GM18861 (cell line): ENCODE measurements around the gene NFIB.

Experiments used
- ATAC-seq: cut with Tn5 transposase; IDR thresholded peaks from one replicate; pipeline ENCODE4 v1.9.1; 2021; ENCODE audit not compliant: unreplicated experiment

The NFIB gene

DNA sequence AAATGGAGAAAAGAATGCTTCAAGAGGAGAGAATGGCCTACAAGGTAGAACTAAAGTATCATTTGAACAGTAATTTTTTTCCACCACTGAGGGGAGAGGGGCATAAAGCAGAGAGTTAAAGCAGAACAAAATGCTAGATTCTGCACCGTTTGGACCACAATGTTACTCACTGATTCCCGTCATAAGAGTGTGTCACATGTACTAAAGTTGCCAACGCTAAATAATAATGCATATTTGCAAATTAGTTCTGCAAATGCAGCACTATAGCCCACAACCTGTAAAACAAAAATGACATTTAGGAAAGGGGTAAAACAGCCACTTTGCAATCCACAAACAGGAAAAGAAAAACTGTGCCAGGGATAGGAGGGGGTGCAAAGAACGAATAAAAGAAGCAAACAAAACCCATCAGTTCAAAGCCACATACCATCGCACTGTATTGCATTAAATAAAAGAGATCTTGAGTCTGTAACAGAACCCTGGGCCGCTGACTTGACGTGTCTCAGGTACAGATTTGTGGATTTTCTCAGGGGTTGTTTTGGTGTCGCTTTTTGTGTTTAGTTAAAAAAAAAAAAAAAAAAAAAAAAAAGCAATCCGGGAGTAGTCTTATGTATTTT lies 7.7 kb upstream of the NFIB start:
- ATAC-seq: no peak

DNA sequence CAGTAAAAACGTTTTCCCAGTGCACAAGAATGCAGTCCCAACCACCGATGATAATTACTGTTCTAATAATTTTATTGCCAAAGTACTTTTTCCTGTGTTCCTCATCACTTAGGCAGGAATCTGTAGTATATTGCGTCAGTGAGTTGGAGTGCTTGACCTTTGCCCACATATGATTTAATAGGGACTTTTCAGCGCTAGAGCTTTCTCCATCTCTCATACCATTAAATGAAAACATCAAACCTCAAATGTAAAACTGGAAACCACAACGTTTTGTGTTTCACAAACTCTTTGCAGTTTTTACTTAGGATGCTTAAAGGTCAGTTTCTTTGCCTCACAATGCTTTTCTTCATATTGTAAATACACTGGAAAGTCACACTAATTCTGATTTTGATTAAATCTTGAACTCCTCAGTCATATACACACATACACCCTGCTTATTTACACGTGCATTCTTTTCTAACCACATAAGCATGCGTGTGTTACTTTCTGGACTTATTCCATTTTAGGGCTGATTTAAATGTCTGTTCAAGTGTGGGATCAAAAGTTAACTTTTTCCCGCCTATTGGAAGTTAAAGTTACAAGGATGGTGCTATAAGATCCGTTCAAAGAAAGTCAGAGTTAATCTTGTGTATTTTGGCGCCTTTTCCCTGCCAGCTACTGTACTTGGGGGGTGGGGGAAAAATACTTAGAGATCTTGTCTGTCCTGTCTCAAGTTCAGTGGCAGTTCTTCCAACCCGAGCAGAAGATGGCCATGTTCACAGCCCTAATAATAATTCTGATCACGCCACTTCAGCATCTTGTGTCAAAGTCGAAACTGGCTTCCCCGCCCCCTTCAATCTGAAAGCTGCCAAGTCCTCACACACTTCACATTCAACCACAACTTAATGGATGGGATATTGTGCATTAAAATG lies 6.6 kb upstream of the NFIB start:
- ATAC-seq: no peak

DNA sequence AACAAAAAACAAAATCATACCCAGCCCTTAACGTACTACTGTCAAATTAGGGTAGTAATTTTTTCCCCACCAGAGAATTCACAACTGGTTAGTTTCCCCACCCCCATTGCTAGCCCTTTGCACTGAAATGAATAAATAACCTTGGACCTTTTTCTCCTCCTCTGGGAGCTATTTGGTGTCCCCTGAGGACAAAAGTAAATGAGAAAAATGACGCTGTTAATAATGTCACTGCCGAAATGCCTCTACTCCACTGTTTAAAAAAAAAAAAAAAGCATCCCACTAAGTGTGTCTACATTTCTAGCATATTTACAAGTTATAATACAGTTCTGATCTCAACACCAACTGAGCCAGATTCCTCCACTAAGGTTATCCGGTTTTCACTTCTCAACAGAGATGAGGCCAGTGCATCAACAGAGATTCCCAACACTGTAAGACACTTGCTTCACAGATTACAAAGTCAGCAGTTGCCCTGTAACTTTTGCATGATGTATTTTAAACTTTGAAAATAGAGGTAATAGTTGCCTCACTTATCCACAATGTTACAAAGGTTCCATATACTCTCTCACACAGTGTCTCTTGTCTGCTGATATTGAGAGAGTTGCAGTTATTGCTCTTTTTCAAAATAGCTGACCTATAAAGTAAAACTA lies 5.1 kb upstream of the NFIB start:
- no peak for ATAC-seq

DNA sequence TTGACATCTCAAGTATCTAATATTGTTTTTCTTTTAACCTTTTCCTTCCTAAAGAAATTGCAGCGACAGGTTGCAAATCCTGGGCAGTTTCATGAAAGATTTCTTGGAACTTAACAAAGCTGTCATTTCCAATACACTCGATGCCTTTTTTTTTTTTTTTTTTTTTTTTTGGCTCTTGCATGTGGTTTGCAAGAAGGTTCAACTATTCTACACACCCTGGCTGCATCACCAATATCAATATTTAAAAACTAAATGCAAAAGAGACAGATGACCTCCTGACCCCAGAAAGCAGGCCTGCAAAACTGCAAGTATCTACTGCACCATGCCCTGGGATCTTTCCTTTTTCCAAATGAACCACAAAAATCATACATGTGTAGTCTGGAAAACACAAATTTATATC lies 4.4 kb upstream of the NFIB start:
- ATAC-seq: no peak

DNA sequence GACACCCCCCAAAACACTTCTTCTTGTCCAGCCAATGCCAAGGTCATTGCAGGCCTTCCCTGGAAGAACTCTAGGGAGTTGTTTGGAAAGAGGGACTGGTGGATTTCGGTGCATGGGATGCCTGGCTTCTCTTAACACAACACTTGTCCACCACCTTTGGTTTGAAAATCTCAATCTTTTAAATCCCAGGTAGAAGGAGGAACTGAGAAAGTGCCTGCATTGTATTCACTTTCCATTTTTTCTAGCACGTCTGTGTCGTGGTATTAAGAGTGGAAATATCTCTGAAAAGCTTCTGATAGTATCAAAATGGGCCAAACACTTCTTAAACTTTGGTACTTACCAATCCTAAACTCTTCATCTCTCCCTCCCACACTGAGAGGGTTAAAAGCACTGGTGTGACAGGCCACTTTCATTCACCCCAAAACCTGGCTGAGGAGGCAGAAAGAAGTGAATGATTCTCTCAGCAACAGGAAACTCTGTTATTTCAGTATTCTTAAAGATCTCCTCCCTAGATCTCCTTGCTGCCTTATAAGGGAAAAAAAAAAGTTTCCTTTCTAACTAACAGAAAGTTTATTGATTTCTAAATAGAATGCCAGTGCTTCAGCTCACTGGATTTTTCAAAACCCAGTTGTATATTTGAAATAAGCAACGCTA lies 3.9 kb upstream of the NFIB start:
- ATAC-seq: peak; percentile 27

DNA sequence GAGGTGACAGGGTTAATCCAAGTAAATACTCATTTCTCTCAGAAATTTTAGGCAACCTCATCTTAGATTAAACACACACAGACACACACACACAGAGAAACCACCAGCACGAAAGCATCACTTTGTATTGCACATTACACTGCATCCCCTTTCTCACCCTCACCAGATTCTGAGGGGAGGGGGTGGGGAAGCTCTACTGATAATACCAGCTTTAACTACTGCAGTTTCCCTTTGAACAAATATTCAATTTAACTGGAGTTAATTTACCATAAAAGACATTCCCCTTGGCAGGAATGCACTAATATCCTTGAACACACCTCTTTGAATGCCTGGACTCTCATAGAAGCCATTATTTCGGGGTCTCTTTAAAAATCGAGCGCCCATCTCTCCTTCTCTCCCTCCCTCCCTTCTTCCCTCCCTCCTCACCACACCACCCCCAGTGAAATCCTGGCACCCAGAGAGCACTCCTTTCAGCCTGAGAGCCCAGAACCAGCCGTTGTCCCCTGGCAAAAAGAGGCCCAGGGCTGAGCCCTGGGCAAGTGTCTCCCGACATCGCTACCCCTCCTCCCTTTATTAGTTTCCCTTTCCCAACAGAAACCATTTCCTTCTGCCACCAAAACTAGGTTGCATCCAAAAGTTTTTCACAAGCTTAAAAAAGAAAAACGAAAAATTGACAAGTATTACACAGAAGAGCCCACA lies 2.8 kb upstream of the NFIB start:
- no peak for ATAC-seq

DNA sequence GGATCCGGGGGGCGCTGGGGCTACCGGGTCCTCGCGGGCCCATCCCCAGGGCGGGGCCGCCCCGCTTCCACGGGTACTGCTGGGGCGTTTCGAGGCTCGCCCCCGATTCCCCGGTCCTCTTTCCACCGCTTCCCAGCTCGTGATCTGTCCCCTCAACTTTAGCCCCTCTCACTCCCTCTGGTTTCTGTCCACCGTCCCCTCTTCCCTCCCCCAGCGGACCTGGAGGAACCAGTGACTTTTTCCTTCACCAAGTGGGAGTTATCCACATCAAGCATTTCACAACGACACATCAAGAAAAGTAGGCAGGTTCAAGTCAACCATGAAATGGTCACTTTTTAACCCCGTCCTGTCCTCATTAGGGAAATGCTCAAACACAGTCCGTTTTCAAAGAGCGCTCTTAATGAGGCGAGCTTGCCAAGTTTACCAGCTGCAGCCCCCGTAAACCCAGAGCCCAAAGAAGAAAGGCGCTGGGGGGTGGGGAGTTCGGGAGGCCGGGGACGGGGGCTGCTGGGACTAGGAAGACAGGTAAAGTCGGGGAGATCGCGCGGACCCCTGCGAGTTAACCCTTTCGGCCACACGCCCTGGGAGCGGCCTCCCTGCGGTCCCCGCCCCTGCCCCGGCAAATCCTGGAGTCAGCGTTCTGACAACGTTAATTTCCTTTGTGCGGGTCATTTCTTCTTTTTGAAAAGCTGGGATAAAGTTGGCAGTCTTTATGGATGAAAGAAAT lies 2.1 kb upstream of the NFIB start:
- no peak for ATAC-seq

DNA sequence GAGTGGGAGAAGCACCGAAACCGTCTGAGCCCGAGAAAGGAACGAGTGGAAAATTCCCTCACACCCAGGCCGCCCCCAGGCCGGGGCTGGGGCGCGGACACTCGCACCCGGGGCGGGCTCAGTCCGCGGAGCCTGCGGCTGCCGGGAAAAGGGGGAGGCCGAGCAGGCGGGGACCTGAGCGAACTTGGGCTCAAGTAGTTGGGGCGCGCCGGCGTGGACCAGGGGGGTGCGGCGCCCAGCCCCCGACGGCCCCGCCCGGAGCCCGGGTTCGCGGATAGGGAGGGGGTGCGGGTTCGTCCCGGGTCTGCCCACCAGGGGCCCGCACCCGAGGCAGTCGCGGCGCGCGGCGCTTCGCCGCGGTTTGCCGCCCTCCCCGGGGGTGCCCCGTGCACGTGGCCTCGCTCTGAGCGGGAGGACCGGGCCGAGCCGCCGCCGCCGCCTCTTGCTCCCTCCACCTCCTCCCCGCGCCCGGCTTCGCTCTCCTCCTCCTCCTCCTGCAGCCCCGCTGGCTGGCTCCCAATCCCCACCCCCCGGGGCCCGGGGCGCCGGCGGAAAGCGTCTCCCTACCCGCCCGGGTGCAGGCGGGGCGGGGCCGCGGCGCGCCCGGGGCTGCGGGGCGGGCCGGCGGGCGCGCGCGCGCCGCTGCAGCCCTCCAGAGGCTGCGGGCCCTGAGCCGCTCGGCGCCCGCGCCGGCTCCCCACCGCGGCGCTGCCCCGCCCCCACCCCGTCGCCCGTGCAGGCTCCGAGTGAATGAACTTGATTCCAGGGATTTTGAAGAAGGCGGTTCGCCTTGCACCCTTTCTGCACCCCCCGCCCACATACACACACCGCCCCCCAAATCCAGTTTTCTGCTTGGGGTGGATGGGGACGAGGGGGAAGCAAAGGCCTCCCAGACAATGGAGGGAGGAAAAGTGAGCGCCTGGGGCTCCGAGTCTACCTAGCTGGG lies 1.3 kb upstream of the NFIB start:
- ATAC-seq: peak; percentile 13

DNA sequence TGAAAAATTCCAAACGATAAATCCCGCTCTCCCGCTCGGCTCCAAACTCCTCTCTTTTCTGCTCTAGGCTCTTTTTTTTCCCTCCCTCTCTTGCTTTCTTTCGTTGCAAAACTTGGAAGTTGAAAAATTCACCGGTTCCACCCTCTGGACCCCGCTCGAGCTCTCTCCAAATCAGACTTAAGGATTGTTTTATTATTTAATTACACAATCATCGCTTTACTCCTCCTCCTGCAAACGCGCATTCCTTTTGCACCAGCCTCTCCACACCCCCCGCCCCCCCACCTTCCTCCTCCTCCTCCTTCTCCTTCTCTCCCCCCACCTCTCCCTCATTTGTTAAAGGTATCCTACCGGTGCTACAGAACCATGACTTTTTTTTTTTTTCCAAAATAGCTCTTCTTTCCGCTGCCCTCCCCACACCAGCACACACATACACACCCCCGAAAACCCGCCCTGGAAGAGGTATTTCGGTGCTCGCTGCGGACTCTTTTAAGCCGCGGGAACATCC lies 535 bp upstream of the NFIB start:
- ATAC-seq: no peak

DNA sequence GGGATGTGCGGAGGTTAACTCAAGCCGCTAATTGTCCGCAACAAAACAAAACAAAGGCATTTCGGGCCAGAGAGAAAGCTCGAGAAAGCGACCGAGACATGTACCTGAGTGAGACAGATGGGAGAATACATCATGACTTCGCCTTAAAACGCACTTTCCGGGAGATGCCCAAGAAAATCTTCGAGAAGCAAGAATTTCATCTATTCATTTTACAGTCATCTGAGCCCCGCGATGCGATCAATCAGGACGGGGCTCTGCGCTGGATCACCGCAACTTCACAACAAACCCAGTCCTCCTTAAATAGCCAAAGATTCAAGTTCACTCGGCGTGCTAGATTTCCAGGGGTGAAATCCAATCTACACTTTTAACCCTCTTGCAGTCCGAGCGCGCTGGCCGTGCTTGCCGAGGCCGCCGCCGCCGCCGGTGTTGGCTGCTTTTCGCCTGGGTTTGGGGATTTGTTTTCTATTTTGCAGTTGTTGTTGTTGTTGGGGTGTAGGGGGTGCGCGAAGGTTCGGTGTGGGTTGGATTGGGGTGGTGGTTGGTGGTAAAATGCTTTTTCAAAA lies 482 bp downstream of the NFIB start:
- no peak for ATAC-seq

DNA sequence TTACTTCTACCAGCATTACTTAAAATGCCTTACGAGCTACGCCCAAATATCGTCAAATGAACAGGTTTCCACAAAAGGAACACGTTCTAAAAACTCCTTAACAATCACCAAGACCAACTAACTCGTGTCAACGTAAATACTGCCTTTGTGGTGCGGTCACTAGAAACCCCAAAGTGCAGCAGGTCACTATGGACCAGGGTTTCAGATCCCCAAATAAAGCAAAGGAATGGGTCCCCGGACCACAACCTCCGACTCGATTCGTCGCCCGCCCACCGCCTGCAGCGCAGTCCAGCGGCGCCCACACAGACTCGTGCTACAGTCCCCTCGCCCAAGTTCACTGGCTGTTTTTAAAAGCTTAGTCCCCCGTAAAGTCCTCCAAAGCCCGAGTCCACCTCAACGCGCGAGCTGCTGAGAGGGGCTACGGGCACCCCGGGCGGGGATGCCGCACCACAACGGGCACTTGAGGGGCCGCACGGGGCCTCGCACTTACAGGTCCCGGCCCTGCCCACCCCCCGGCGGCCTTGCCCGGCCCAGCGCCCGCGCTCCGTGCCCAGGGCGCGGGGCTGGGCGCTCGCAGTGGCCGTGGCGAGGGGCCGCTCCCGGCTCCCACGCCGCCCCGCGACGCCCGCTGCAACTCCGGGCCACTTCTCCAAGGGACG lies 1.1 kb downstream of the NFIB start:
- ATAC-seq: no peak

DNA sequence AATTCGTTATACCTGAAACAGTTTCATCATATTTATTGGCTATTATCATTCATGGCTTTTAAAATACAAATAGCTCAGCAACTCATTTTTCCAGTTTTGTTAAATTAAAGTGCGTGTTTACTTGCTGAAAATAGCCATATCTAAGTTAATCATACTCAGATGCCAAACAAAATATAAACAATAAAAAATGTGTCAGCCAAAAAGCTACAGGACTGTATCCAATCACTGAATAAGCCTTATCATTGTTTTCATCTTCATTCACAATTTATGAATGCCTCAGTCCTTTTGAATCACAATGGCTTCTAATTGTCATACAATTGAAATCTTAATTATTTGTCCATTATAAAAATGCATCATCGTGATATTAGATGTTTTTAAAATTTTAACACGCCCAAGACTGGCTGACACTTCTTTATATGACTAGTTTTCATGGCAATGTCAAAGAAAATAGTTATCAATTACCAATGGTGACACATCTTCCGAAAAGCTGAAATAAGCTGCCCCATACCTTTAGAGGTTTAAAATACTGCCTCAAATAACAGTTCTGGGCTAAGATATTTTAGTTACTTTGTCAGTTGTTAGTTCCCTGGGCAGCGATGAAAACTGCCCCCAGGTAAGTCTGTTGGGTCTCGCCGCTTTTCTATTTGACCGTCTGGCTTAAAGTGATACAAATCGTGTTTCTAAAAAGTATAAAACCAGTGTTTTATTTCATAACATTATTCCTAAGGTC lies 1.8 kb downstream of the NFIB start:
- ATAC-seq: no peak

DNA sequence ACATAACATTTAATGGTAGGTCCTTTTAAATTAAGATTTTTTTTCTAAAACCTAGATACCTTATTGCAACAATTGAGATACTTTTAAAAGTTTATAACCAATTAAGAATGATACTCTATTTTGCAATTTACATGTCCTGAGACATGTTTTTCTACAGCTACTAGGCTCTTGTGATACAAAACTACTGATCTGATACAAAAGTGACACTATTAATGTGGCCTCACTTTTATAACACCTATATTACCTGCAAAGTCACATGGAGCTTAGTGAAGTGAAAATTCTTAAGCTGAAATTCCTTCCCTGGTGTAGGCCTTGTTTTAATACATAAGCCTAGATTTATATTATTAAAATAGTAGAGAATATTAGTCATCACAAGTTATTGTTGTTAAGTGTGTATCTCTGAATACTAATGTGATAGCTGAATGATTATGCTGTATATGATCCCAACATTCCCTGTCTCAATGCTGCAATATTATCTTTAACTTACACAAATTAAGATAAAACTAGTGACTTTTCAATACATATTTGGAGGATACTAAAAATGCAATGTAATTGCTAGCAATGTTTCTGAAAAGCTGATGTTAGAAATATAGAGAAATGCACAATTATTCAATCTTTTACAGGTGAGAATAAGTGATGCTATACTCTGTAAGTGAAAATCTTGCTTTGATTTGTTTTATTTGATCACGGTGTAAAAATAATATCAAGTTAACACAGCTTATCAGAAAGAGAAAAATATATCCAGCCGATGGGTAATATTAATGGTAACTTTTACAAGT lies 2.6 kb downstream of the NFIB start:
- no peak for ATAC-seq

DNA sequence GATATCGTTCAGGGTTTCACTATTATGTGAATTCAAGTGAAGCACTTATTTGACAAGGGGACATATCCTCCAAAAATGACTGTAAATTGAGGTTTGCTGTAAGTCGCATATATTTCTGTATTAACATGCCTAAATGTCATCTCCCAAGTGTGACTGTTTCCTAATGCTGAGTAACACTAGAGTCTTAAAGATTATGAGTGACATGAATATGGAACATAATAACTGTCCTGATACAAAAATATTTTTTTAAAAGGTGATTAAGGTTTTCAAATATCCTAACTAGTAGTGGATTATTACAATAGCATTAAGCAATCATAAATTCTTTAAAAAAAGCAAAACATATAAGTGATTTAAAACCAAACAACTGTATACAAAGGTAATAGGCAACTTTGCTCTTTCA lies 3.6 kb downstream of the NFIB start:
- no peak for ATAC-seq

DNA sequence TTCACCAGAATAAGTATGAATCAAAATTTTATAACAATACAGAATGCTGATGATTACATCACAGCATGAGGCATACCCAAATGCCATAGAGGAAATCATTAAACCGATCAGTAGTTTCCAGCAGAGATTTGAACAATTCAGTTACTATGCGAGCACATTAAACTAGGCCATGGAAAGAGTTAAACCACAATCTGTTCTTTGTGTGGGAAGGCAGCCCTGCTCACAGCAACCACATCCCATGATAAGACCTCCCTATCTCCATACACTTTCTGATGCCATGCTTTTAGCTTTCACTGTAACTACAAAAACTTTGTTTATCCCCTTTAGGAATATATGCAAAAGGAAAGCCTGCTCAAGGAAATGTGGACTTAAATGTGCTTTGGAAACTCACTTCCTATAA lies 4.5 kb downstream of the NFIB start:
- ATAC-seq: no peak

DNA sequence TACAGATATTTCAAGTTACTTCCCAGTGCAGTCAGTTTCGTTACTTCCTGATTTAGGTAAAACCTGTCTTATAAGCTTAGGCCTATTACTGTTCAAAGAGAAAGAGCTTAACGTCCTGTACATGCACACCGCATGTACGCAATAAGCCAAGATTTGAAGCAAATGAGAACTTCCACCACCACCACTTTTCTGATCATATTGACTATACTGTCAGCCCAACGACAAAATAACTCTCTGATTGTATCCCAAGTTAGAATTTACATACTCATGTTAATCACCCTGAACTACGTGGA lies 5.1 kb downstream of the NFIB start:
- ATAC-seq: no peak
